CD4-positive, alpha-beta T cell treated with Interleukin-4 for 4 hours (primary cell): ENCODE results near the gene TARS2.

Experiments
- DNase-seq: peaks from one replicate; pipeline ENCODE4 v3.0.0-alpha.2; 2020

The TARS2 gene

GRCh38 chr1:150543500-150544143 lies 56.4 kb downstream of the TARS2 start:
- DNase-seq = no peak

DNA sequence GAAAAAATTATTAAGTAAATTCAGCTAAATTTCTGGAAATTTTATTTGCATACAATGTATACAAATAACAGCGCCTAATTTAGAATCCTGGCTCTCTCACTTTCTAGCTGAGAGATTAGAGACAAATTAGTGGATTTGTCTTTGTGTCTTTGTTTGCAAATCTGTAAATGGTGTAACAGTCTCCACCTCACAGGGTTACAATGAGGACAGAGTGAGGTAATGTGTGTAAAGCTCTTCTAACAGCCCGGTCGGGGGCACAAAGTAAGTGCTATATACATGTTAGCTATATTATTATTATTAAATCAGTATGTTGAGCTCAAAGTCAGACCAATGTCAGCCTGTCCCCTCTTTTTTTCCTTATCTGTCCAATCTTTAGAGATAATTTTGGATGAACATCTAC lies 57.0 kb downstream of the TARS2 start:
- no peak for DNase-seq

DNA sequence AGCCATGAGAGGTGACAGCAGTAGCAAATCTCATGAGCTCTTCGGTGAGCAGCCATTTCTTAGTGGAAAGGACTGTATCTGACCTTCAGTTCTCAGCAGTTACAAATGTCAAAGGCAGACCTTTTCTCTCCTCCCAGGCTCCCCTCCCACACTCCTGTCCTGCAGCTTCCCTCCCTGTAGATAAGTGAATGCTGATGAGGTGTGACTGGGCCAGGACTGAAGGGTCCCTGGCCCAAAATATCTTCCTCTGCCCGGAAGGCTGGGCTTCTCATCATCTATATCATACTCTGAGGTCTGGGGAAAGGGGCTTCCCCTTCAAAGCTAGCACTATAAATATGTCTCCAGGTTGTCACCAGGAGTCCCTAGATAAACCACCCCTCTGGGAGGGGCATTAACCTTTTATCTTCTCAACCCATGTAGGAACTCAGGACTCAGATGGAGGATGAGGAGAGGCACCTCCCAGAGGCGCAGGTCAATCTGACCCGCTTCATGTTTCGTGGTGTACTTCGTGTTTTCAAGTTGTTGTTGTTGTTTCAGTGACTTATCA lies 58.3 kb downstream of the TARS2 start:
- no peak for DNase-seq

DNA sequence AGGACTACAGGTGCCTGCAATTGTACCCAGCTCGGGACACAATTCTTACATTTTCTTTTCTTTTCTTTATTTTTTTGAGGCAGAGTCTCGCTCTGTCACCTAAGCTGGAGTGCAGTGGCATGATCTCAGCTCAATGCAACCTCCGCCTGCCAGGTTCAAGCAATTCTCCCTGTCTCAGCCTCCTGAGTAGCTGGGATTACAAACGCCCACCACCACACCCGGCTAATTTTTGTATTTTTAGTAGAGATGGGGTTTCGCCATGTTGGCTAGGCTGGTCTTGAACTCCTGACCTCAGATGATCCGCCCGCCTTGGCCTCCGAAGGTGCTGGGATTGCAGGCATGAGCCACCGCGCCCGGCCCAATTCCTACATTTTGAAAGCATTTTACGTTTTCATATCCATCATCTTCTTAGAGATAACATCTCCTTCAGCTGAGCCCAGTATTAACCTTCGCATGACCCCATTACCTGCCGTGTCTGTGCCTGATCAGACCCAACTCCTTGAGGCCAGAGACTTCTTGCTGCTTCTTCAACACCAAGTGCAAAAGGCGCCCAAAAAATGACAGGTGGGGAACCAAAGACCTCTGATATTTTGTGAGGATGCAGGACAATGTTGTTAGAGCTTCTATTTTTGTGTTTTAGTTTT lies 59.2 kb downstream of the TARS2 start:
- no peak for DNase-seq

GRCh38 chr1:150548324-150548631 lies 61.1 kb downstream of the TARS2 start:
- DNase-seq = no peak

DNA sequence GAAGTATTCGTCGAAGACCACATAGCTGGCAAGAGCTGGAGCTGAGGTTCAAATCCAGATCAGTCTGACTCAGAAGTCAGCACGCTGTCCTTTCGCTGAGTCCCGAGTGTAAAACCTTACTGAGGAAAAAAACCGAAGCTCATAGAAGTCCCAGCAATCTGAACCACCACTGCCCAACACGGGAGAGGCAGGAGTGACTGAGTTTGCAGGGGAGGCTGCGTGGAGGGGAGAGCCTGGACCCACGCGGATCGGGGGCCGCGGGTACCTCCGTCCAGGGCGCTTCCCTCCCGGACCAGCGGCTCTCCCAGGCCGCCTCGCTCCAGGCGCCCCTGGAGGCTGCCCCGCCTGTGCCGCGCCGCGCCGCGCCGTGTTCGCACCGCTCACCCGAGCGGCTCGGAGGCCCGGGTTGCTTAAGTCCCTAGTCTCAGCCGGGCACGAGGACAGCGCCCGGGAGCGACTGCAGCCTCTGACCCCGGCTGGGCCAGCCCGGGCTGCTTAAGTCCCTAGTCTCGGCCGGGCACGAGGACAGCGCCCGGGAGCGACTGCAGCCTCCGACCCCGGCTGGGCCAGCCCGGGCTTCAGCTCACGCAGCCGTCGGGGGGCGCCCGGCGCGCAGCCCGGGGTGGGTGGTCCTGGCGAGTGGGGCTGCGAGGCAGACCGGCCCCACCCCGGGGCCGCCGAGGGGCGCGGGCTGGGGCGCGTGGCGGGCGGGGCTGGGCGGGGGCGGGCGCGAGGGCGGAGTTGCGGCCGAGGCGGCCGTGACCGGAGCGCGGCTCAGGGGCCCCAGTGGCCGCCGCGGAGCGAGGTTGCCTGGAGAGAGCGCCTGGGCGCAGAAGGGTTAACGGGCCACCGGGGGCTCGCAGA lies 61.6 kb downstream of the TARS2 start, which contains the start of gene ADAMTSL4:
Gene ADAMTSL4, plus strand, starts transcription at position 777 of the 864 bp plus-strand sequence. CDS start 2,881 bp downstream, outside the sequence.
- no peak for DNase-seq

DNA sequence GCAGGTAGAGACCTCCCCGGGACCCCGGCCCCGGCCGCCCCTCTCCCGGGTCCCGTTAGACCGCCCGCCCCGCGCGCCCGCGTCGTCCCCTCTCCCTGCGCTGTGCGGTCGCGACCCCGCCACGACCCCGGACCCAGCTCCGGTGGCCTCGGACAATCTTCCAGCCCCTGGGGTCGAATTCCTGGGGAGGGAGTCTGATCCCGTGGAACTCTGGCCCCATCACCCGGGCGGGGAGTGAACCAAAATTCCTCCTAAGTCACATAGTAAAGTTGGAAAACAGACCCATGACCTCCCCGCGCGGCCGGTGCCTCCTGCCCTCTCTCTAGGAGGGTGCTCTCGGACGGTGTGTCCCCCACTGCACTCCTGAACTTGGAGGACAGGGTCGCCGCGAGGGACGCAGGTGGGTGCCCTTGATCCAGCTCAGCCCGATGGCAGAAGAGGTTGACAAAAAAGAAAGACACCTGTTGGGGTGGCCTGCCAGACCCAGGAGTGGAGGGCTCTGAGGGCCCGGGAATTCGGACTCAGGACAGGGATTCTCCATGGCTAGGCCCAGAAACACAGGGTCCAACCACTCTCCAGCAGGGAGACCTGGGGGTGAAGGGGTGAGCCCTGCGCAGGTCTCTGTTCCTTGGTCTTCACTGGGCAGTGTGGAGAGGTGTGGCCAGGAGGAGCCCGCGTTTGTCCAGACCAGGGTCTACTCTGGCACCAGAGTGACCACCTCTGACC lies 62.4 kb downstream of the TARS2 start:
- no peak for DNase-seq

- DNase-seq = no peak
Observed at GRCh38 chr1:150550222-150551050, 63.2 kb downstream of the TARS2 start.

DNA sequence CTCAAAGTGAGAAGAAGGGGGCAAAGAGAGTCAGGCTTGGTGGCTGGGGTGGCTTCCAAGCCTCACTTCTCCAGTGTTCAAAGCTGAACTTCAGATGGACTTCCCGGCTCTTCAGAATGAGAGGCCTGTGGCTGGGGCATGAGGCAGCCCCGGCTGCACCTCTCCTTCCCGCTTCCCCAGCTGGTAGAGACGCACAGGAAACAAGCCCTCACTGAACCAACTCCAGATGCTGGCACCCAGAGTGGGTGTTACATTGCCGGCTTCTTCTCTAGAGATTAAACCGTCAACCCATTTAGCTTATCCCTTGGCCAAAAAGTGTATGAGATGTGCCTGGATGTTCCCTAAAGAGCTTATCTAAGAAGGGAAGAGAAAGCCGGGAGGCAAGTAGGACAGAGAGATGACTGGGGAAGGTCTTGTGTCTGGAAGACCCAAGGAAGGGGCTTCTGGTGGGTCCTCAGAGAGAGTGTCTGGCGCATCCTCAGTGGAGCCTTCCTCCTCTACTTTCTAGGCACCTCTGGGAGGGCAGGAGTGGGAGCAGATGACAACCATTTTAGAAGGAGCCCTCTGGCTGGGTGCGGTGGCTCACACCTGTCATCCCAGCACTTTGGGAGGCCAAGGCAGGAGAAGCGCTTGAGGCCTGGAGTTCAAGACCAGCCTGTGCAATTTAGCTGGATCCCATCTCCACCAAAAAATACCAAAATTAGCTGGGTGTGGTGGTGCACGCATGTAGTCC lies 64.0 kb downstream of the TARS2 start:
- no peak for DNase-seq

GRCh38 chr1:150551784-150552127 lies 64.5 kb downstream of the TARS2 start:
- DNase-seq = no peak

DNA sequence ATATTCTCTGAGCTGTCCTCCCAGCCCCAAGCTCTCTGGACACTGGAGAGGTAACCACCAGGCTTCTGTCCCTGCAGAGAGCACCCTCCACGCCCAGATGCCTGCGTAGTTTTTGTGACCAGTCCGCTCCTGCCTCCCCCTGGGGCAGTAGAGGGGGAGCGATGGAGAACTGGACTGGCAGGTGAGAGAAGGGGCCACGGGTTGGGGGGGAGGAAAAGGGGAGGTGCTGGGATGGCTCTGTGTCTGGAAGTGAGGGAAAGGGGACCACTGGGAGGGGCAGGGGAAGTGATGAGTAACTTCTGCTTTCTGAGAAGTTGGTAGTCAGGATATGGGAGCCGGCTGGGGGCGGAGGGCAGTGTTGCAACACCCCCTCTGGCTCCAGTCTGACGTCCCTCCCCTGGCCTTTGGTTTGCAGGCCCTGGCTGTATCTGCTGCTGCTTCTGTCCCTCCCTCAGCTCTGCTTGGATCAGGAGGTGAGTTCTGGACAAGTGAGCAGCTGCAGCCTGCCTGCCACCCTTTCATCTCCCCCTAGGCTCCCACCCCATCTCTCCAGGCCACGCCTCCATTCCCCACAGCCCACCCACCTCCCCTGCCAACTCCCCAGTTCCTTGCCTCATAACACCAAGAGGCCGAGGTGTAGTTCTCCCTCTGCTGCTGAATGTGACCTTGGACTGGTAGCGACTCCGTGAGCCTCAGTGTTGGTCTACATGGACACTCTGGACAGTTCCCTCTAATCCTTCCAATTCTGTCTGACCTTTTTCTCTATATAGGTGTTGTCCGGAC lies 65.1 kb downstream of the TARS2 start:
- DNase-seq = no peak

DNA sequence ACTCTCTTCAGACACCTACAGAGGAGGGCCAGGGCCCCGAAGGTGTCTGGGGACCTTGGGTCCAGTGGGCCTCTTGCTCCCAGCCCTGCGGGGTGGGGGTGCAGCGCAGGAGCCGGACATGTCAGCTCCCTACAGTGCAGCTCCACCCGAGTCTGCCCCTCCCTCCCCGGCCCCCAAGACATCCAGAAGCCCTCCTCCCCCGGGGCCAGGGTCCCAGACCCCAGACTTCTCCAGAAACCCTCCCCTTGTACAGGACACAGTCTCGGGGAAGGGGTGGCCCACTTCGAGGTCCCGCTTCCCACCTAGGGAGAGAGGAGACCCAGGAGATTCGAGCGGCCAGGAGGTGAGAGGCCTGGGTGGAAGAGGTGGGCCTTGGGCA lies 65.7 kb downstream of the TARS2 start:
- DNase-seq = no peak

DNA sequence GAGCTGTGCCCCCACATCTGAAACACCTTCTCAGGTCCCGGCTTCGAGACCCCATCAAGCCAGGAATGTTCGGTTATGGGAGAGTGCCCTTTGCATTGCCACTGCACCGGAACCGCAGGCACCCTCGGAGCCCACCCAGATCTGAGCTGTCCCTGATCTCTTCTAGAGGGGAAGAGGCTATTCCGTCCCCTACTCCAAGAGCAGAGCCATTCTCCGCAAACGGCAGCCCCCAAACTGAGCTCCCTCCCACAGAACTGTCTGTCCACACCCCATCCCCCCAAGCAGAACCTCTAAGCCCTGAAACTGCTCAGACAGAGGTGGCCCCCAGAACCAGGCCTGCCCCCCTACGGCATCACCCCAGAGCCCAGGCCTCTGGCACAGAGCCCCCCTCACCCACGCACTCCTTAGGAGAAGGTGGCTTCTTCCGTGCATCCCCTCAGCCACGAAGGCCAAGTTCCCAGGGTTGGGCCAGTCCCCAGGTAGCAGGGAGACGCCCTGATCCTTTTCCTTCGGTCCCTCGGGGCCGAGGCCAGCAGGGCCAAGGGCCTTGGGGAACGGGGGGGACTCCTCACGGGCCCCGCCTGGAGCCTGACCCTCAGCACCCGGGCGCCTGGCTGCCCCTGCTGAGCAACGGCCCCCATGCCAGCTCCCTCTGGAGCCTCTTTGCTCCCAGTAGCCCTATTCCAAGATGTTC lies 66.3 kb downstream of the TARS2 start:
- no peak for DNase-seq

DNA sequence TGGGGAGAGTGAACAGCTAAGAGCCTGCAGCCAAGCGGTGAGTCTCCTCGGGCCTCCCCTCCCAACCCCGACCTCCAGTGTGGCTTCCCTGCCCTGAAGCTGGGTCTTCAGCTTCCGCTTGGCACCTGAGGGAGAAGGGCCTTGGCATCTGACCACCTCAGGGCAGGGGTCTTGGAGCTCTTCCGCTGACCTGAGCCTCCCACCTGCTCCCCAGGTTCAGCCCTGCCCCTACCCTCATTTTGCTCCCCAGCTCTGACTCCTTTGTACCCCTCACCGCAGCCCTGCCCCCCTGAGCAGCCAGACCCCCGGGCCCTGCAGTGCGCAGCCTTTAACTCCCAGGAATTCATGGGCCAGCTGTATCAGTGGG lies 66.8 kb downstream of the TARS2 start:
- no peak for DNase-seq

DNA sequence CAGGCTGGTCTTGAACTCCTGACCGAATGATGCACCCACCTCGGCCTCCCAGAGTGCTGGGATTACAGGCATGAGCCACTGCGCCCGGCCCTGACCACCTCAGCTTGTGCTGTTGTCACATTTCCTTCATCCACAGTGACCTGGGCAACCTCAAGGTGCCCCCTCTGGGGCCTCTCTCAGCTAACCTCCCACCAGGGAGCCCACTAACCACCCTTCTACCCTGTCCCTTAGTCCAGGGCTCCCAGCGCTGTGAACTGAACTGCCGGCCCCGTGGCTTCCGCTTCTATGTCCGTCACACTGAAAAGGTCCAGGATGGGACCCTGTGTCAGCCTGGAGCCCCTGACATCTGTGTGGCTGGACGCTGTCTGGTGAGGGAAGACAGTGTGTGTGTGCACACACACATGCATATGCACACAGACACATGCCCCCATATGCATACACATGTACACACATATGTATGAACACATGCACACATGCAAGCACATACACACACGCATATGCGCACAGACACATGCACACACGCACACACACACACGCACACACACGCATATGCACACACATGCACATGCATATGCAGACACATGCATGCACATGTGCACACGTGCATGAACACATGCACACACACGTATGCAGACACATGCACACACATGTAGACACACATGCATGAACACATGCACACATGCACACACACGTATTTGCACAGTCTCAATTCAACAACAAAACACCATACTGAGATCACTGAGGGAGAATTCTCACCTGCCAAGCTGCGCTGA lies 68.2 kb downstream of the TARS2 start:
- DNase-seq = no peak

GRCh38 chr1:150555971-150556865 lies 69.0 kb downstream of the TARS2 start:
- no peak for DNase-seq

GRCh38 chr1:150557065-150557600 lies 69.9 kb downstream of the TARS2 start:
- DNase-seq = no peak
